CD4-positive, alpha-beta memory T cell (primary cell): Measurements from ENCODE around the gene KCTD3. TPM values are rescaled to one million over a fixed set of nuclear protein-coding genes. Genes with fewer than 3 reads are reported as not detected.

Source experiments
- CTCF ChIA-PET: fragments of 350-600 bp; sonication (Branson Sonifier 250); formaldehyde crosslinking; loops from one replicate; lab custom pipeline; 2021; ENCODE audit warnings: inconsistent platforms; ENCODE audit not compliant: partially characterized antibody; lab: Charles Lee
- POLR2A ChIA-PET: fragments of 350-600 bp; sonication (Branson Sonifier 250); formaldehyde crosslinking; loops from one replicate; lab custom pipeline; 2021; ENCODE audit not compliant: partially characterized antibody; lab: Charles Lee
- DNase-seq, 5 donors: peaks; one replicate each; pipeline versions ENCODE4 v3.0.0 to v3.0.0-alpha.2; 2020 to 2022; ENCODE audit warnings: mixed read lengths in 1 of 5
- H3K27ac ChIP-seq: one replicate; pipeline ENCODE4 v1.7.0; 2013; ENCODE audit warnings: low read depth, low read length
- H3K27me3 ChIP-seq: 2 replicates; pipeline ENCODE4 v1.7.0; 2013; ENCODE audit warnings: mild to moderate bottlenecking, low read length, moderate library complexity; ENCODE audit not compliant: insufficient read depth
- H3K36me3 ChIP-seq: 2 replicates; pipeline ENCODE4 v1.7.0; 2013; ENCODE audit warnings: mild to moderate bottlenecking, low read length, moderate library complexity; ENCODE audit not compliant: insufficient read depth
- H3K4me1 ChIP-seq: 2 replicates; pipeline ENCODE4 v1.7.0; 2013; ENCODE audit warnings: mild to moderate bottlenecking, low read length, moderate library complexity; ENCODE audit not compliant: insufficient read depth
- H3K4me3 ChIP-seq, 2 donors: one replicate each; pipeline ENCODE4 v1.7.0; 2013; ENCODE audit warnings: low read length in 2 of 2, mild to moderate bottlenecking in 1 of 2
- H3K9me3 ChIP-seq, 2 donors: one replicate each; pipeline ENCODE4 v1.7.0; 2013; ENCODE audit warnings: low read length in 2 of 2, control low read depth in 1 of 2; ENCODE audit not compliant: control insufficient read depth in 1 of 2
- H3K27ac Mint-ChIP-seq, 7 donors: one replicate each; pipeline ENCODE4 v1.8.0; 2020 to 2021; ENCODE audit warnings: mixed read lengths in 7 of 7, mild to moderate bottlenecking in 6 of 7, inconsistent platforms in 3 of 7, moderate library complexity in 3 of 7
- H3K27me3 Mint-ChIP-seq, 2 donors: one replicate each; pipeline ENCODE4 v1.8.0; 2020 to 2021; ENCODE audit warnings: mixed read lengths in 2 of 2
- H3K36me3 Mint-ChIP-seq, 2 donors: one replicate each; pipeline ENCODE4 v1.8.0; 2020 to 2021; ENCODE audit warnings: mixed read lengths in 2 of 2, inconsistent platforms in 1 of 2, mild to moderate bottlenecking in 1 of 2
- H3K4me1 Mint-ChIP-seq, 4 donors: one replicate each; pipeline ENCODE4 v1.8.0; 2020 to 2021; ENCODE audit warnings: mixed read lengths in 4 of 4, mild to moderate bottlenecking in 1 of 4
- H3K4me3 Mint-ChIP-seq, 8 donors: one replicate each; pipeline ENCODE4 v1.8.0; 2020 to 2021; ENCODE audit warnings: mixed read lengths in 8 of 8, mild to moderate bottlenecking in 7 of 8, moderate library complexity in 6 of 8, inconsistent platforms in 3 of 8
- H3K9me3 Mint-ChIP-seq, 8 donors: one replicate each; pipeline ENCODE4 v1.8.0; 2020 to 2021; ENCODE audit warnings: mixed read lengths in 8 of 8, mild to moderate bottlenecking in 5 of 8, inconsistent platforms in 3 of 8, moderate library complexity in 1 of 8
- intact Hi-C: fragments of 100-400 bp; cut with micrococcal nuclease; formaldehyde crosslinking; loops from one replicate; pipeline ENCODE4 v1.15.1; 2023
- polyA plus RNA-seq, 2 donors: library from polyadenylated mRNA; unstranded; fragments of 300-500 nt; fragmentation: Illumina TruSeq; gene quantifications; one replicate each; pipeline ENCODE4 v1.2.3, GENCODE V29; 2021
- total RNA-seq, 2 experiments: library from RNA; stranded (reverse); gene quantifications; one replicate each; pipeline ENCODE4 v1.2.3, GENCODE V29; 2021

The KCTD3 gene
- total and polyA plus RNA-seq, 4 experiments from 2014 or later = 0.20 to 2.5 (median 1.3) TPM

DNA sequence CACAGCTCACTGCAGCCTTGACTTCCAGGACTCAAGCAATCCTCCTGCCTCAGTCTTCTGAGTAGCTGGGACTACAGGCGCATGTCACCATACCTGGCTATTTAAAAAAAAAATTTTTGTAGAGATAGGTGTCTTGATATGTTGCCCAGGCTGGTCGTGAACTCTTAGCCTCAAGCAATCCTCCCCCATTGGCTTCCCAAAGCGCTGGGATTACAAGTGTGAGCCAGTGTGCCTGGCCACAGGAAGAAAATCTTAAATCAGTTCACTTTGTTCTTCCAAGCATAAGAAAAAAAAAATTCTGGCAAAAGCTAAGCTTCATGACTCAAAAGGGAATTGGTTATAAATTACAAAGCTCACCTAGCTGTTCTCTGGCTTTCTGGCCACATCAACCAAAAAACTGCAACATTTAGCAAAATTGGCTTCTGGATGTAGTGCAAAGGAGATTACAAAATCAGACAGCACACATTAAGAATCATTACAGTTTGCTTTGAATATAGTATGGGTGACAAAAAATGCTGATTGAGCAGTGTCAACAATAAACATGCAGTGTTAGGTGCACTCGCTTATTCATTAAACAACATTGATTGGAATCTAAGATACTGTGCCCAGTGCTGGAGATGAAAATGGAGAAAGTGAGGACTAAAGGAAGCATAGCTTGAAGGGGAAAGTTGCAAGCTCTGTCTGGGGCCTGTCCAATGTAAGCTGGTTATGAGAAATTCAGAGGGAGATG is 76.7 kb downstream of the KCTD3 start:
- no peak overlapping the region for H3K4me3 ChIP-seq
- Mint-ChIP-seq H3K4me1 (no peaks in the 10 kb centered on the region), H3K9me3 (peaks cover 0 to 7% (median 0%) of the 10 kb centered on the region in 8 donors), H3K27ac (no peak overlapping the region), H3K4me3 (no peak overlapping the region), H3K27me3 (no peaks in the 10 kb centered on the region), H3K36me3 (no peaks in the 10 kb centered on the region)
- ChIA-PET CTCF (no interaction called here), POLR2A (no interaction called here)
- intact Hi-C loops = no loop called here
- no peaks in the 10 kb centered on the region for H3K4me1 ChIP-seq
- H3K9me3 ChIP-seq = no peaks in the 10 kb centered on the region
- no peaks in the 10 kb centered on the region for H3K36me3 ChIP-seq
- no peak overlapping the region for H3K27ac ChIP-seq
- H3K27me3 ChIP-seq = no peaks in the 10 kb centered on the region
- no peak for DNase-seq

DNA sequence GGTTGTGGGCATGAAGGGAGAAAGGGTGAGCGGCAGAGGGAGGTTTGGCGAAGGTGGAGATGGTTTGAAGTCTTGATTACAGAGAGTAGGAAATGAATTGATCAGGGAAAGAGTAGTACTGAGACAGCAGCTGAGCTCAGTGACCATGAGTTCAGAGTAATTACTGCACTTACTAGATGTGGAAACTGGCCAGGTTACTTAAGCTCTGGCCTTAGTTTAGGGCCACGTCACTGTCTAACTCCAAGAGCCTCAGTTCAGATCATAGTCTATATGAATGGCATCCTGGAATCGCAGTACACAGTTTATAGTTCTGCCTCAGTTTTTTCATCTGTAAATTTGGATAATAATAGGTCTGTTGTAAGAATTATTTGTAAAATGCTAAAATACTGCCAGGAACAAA is 78.1 kb downstream of the KCTD3 start:
- H3K9me3 Mint-ChIP-seq = peaks cover 0 to 7% (median 0%) of the 10 kb centered on the region in 8 donors
- no peaks in the 10 kb centered on the region for H3K4me1 ChIP-seq
- no peaks in the 10 kb centered on the region for H3K36me3 Mint-ChIP-seq
- H3K9me3 ChIP-seq = no peaks in the 10 kb centered on the region
- intact Hi-C loops = no loop called here
- no peak overlapping the region for H3K27ac ChIP-seq
- no peak overlapping the region for H3K4me3 Mint-ChIP-seq
- no peaks in the 10 kb centered on the region for H3K27me3 ChIP-seq
- no peaks in the 10 kb centered on the region for H3K36me3 ChIP-seq
- ChIA-PET CTCF (no interaction called here), POLR2A (no interaction called here)
- DNase-seq = no peak
- H3K4me3 ChIP-seq = no peak overlapping the region
- H3K4me1 Mint-ChIP-seq = no peaks in the 10 kb centered on the region
- no peaks in the 10 kb centered on the region for H3K27me3 Mint-ChIP-seq
- H3K27ac Mint-ChIP-seq = no peak overlapping the region

DNA sequence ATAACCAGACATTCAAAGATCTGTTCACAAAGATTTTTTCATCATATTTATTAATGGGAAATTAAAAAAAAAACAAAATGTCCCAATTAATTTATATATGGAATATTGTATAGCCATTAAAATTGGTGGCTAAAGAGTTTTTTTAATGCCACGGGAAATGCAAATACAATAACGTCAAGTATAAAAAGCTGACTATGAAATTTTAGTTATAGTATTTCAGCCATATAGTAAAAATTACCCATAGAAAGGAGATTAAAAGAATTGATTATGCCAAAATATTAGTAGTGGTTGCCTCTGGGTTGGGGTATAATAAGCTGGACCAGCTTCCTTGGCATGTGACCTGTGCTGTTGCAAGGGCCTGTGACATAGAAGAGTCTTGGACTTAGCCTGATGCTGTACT is 78.8 kb downstream of the KCTD3 start:
- H3K4me1 ChIP-seq = no peaks in the 10 kb centered on the region
- no peaks in the 10 kb centered on the region for H3K27me3 Mint-ChIP-seq
- no peak for DNase-seq
- H3K27ac Mint-ChIP-seq = no peak overlapping the region
- CTCF ChIA-PET = no interaction called here
- POLR2A ChIA-PET = no interaction called here
- H3K9me3 ChIP-seq = no peaks in the 10 kb centered on the region
- no peak overlapping the region for H3K27ac ChIP-seq
- no peak overlapping the region for H3K4me3 ChIP-seq
- H3K27me3 ChIP-seq = no peaks in the 10 kb centered on the region
- H3K9me3 Mint-ChIP-seq = peaks cover 0 to 7% (median 0%) of the 10 kb centered on the region in 8 donors
- H3K4me3 Mint-ChIP-seq = no peak overlapping the region
- H3K4me1 Mint-ChIP-seq = no peaks in the 10 kb centered on the region
- intact Hi-C loops = no loop called here
- H3K36me3 Mint-ChIP-seq = no peaks in the 10 kb centered on the region
- H3K36me3 ChIP-seq = no peaks in the 10 kb centered on the region

DNA sequence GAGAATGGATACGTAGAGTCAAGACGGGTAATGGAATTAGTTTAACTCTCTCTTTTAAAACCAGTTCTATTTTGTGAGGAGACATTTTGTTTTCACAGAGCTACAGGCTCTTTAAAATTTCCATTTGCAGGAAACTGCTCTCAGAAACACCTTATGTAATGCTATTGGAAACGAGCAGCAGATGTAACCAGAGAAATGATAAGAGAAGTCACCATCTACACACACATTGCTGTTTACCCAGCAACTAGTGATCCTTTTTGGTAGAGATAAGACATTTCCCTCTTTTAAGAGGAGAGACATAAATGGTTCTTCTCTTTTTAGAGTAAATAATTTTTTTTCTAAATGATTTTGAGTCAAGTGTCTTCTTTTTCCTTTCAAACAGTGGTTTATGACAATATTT is 80.6 kb downstream of the KCTD3 start:
- Histone ChIP-seq H3K36me3 (no peaks in the 10 kb centered on the region), H3K27me3 (no peaks in the 10 kb centered on the region), H3K27ac (no peak overlapping the region), H3K4me1 (no peaks in the 10 kb centered on the region), H3K9me3 (no peaks in the 10 kb centered on the region), H3K4me3 (no peak overlapping the region)
- Mint-ChIP-seq H3K27me3 (peaks cover 0 to 1% of the 10 kb centered on the region in 2 donors), H3K9me3 (peaks cover 0 to 7% (median 0%) of the 10 kb centered on the region in 8 donors), H3K36me3 (no peaks in the 10 kb centered on the region), H3K27ac (no peak overlapping the region), H3K4me1 (peaks cover 0 to 3% (median 3%) of the 10 kb centered on the region in 4 donors), H3K4me3 (no peak overlapping the region)
- ChIA-PET CTCF (no interaction called here), POLR2A (no interaction called here)
- intact Hi-C loops = no loop called here
- no peak for DNase-seq

DNA sequence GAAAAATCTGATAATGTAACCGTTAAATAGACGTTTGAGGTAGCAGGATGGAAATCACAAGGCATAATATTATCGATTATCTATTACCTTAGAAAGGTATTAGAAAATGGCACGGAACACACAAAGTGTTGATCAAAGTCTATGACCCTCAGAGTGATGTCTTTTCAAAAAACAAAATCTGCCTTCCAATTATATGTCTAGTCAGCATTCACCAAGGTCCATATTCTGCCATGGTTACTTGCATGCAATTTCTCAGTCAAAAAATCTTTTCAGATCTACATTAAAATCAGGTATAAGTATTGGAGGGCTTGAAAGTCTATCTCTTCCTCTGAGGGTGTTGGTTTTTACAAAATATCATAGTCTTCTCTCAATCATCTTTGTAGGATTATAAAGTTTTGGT is 81.9 kb downstream of the KCTD3 start:
- POLR2A ChIA-PET = no interaction called here
- Histone ChIP-seq H3K4me3 (no peak overlapping the region), H3K9me3 (no peaks in the 10 kb centered on the region), H3K27ac (no peak overlapping the region), H3K36me3 (no peaks in the 10 kb centered on the region), H3K4me1 (no peaks in the 10 kb centered on the region), H3K27me3 (no peaks in the 10 kb centered on the region)
- DNase-seq = no peak
- Mint-ChIP-seq H3K4me1 (peaks cover 0 to 3% (median 3%) of the 10 kb centered on the region in 4 donors), H3K27me3 (peaks cover 0 to 1% of the 10 kb centered on the region in 2 donors), H3K36me3 (no peaks in the 10 kb centered on the region), H3K4me3 (no peak overlapping the region), H3K27ac (no peak overlapping the region), H3K9me3 (peaks cover 0 to 7% (median 0%) of the 10 kb centered on the region in 8 donors)
- intact Hi-C loops = no loop called here
- CTCF ChIA-PET = no interaction called here

DNA sequence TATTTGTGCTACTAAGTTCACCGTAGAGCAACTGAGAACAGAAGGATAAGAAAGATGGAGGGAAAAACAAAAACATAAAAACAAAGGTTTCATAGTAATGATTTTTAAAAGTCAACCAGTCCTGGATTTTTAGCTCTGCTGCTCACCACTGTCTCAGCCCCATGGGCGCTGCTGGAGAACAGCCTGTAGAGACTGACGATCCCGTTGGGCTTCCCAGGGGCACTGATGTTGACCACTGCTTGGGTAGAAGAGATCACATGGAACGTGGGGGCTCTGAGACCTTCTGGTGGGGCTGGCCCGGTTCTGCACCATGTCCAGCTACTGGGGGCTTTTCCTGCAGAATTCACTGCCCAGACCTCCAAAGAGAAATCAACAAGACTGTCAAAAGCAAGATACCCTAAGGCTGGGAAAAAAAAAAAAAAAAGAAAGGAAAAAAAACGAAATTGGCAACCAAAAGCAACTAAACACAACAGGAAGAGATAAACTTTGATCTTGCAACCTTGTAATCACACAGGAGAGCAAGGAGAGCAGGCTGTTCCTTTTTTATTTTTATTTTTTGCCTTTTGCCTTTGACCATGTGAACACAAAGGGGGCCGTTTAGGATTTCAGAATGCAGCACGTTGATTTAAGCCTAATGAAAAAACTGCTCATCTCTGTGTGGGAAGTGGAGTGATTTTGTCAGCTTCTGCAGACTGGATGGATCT is 83.5 kb downstream of the KCTD3 start:
- no peak overlapping the region for H3K27ac ChIP-seq
- CTCF ChIA-PET = no interaction called here

DNA sequence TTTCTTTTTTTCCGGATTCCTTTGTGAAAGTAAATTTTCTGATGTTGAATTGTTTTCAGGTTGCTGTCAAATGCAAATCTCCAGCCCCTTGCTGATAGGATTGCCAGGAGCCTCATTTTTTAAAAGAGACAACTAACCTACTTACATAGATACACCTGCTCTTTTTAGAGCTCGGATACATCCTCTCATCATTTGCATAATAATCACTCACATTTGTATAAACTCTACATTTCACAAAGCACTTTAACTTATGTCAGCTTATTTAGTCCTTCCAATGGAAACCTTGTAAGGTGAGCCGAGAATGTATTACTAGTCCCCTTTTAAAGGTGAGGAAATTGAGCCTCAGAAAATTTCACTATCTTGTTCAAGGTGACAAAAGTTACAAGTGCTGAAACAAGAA is 84.8 kb downstream of the KCTD3 start:
- intact Hi-C loops = no loop called here
- Histone ChIP-seq H3K4me3 (no peak overlapping the region), H3K27me3 (no peaks in the 10 kb centered on the region), H3K27ac (no peak overlapping the region), H3K4me1 (no peaks in the 10 kb centered on the region), H3K36me3 (no peaks in the 10 kb centered on the region), H3K9me3 (no peaks in the 10 kb centered on the region)
- no peak overlapping the region for H3K27ac Mint-ChIP-seq
- POLR2A ChIA-PET = no interaction called here
- CTCF ChIA-PET = no interaction called here
- DNase-seq = no peak
- no peaks in the 10 kb centered on the region for H3K36me3 Mint-ChIP-seq
- H3K27me3 Mint-ChIP-seq = peaks cover 0 to 1% of the 10 kb centered on the region in 2 donors
- H3K4me3 Mint-ChIP-seq = no peak overlapping the region
- peaks cover 0 to 3% (median 3%) of the 10 kb centered on the region in 4 donors for H3K4me1 Mint-ChIP-seq
- peaks cover 0 to 1% (median 0%) of the 10 kb centered on the region in 8 donors for H3K9me3 Mint-ChIP-seq

More for the DNA sequence above, 83.5 kb downstream of the KCTD3 start:
- no peaks in the 10 kb centered on the region for H3K4me1 ChIP-seq
- no peak overlapping the region for H3K4me3 Mint-ChIP-seq
- no peaks in the 10 kb centered on the region for H3K36me3 ChIP-seq
- no peaks in the 10 kb centered on the region for H3K27me3 ChIP-seq
- intact Hi-C loops = no loop called here
- no peaks in the 10 kb centered on the region for H3K9me3 ChIP-seq
- H3K27me3 Mint-ChIP-seq = peaks cover 0 to 1% of the 10 kb centered on the region in 2 donors
- peaks cover 0 to 1% (median 0%) of the 10 kb centered on the region in 8 donors for H3K9me3 Mint-ChIP-seq
- no peak for DNase-seq
- no peaks in the 10 kb centered on the region for H3K36me3 Mint-ChIP-seq
- H3K4me1 Mint-ChIP-seq = peaks cover 0 to 3% (median 3%) of the 10 kb centered on the region in 4 donors
- H3K27ac Mint-ChIP-seq = no peak overlapping the region
- POLR2A ChIA-PET = no interaction called here
- no peak overlapping the region for H3K4me3 ChIP-seq
